Activated naive CD4-positive, alpha-beta T cell treated with anti-CD3 and anti-CD28 coated beads, Interleukin-2, amount 10 ng/mL, durations not matched to agents 7 days and 5 days (primary cell): ENCODE measurements around the gene SLC4A5.

Source experiments
- CTCF ChIA-PET: fragments of 350-600 bp; sonication (Branson Sonifier 250); formaldehyde crosslinking; loops from one replicate; lab custom pipeline; 2021; ENCODE audit warnings: antibody characterized with exemption; lab: Charles Lee
- DNase-seq: peaks from one replicate; pipeline ENCODE4 v3.0.0-alpha.2; 2020
- H3K27ac Mint-ChIP-seq: one replicate; pipeline ENCODE4 v1.8.0; 2021; ENCODE audit warnings: mild to moderate bottlenecking, moderate library complexity, mixed read lengths
- H3K27me3 Mint-ChIP-seq: one replicate; pipeline ENCODE4 v1.8.0; 2021; ENCODE audit warnings: mild to moderate bottlenecking, mixed read lengths
- H3K36me3 Mint-ChIP-seq: one replicate; pipeline ENCODE4 v1.8.0; 2021; ENCODE audit warnings: mixed read lengths
- H3K4me1 Mint-ChIP-seq: one replicate; pipeline ENCODE4 v1.8.0; 2021; ENCODE audit warnings: mixed read lengths
- H3K4me3 Mint-ChIP-seq: one replicate; pipeline ENCODE4 v1.8.0; 2021; ENCODE audit warnings: mild to moderate bottlenecking, moderate library complexity, mixed read lengths
- H3K9me3 Mint-ChIP-seq: one replicate; pipeline ENCODE4 v1.8.0; 2021; ENCODE audit warnings: mixed read lengths

SLC4A5 gene

DNA sequence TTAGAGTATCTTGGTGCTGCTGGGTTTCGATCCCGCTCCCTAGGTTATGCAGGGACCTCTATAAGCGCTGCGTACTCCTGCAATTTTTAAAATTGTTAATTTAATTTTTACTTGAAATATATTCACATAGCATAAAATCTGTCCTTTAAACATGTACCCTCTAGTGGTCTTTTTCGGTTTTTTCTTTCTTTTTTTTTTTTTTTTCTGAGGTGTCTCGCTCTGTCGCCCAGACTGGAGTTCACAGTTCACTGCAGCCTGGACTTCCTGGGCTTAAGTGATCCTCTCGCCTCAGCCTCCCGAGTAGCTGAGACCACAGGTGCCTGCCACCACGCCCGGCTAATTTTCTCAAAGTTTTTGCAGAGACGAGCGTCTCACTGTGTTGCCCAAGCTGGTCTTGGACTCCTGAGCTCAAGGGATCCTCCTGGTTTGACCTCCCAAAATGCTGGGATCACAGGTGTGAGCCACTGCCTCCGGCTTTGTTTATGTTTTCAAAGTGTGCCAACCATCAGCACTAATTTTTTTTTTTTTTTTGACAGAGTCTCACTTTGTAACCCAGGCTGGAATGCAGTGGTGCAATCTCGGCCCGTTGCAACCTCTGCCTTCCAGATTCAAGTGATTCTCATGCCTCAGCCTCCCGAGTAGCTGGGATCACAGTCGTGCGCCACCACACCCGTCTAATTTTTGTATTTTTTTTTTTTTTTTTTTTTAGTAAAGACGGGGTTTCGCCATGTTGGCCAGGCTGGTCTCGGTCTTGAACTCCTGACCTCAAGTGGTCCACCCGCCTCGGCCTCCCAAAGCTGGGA, 164.0 kb downstream of the SLC4A5 start:
- Mint-ChIP-seq H3K9me3 (no peaks in the 10 kb centered on the region), H3K27ac (peak overlapping the region; percentile 92), H3K27me3 (no peaks in the 10 kb centered on the region), H3K36me3 (peaks cover 14% of the 10 kb centered on the region), H3K4me1 (peaks cover 38% of the 10 kb centered on the region), H3K4me3 (peak overlapping the region; percentile 86)
- DNase-seq, result no peak
- CTCF ChIA-PET, result interaction anchor here (0.7 to 3.5 kb wide), 12 partner anchors 9 to 355 kb away, joined by 3 to 32 read pairs (median 6); partner anchors contain the start of gene MTHFD2

DNA sequence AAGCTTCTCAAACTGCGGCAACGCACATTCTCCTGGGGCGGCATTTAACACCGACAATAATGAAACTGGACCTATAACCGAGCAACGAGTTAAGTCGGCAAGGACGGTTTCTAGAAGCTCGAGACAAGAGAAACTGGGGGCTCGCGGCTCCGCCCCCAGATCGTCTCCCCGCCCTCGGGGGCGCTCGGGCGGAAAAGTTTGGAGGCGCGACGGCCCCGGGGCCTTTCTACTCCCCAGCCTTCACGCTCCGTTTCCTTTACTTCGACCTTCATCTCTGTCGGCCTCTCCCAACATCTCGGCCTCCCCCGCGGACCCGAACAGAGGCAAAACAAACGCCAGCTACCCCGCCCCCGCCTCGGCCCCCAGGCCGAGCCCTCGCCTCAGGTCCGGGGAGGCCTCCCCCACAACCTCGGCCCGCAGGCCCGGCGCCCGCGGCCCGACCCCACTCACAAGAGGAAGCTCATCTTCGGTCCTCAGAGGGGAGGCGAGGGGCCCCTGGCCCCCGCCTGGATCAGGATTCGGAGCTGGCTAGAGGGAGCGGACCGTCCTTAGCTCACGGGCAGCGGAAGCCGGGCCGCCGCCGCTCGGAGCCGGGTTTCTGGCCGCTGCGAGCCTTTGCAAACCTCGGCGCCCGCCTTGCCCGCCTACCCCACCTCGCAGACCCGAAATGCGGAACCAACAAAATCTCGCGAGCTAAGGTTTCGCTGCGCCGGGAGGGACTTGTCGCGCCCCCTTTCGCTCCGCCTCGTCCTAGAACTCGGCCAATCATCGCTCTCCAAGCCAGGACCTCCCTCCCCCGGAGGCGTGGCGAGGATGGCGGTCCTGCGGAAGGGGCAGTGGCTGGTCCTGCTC, 164.8 kb downstream of the SLC4A5 start, which contains the start of gene MOB1A:
MOB1A (minus strand) TSS at position 669 of the 852 bp plus-strand sequence; CDS start at position 464, 205 bp downstream.
- Mint-ChIP-seq H3K27me3 (no peaks in the 10 kb centered on the region), H3K4me3 (peak within 1 kb of the TSS; percentile 86), H3K27ac (peak within 1 kb of the TSS; percentile 92), H3K4me1 (peaks cover 38% of the 10 kb centered on the region), H3K9me3 (no peaks in the 10 kb centered on the region), H3K36me3 (peaks cover 14% of the 10 kb centered on the region)
- DNase-seq, result peak; percentile 99
- CTCF ChIA-PET, result interaction anchor here (0.7 to 3.5 kb wide), 10 partner anchors 10 to 351 kb away, joined by 3 to 32 read pairs (median 6); partner anchors contain the start of gene MTHFD2

DNA sequence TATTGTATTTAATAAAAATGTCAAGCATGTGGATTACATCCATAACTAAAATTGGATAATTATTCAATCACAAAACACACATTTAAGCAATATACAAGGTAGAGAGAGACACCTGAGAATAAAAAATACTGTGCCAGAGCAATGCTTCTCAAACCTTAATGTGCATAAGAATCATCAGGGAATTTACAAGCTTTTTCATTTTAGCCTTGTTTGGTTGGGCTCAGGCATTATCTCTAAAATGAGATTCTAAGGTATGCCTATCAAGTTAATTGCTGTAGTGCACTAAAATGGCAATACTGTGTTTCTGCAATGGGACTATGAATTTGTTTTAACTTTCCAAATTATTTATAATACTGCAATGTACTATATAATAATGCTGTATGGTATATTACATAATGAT, 165.5 kb downstream of the SLC4A5 start:
- DNase-seq, result no peak
- Mint-ChIP-seq H3K36me3 (peaks cover 14% of the 10 kb centered on the region), H3K4me3 (peak overlapping the region; percentile 86), H3K9me3 (no peaks in the 10 kb centered on the region), H3K27ac (peak overlapping the region; percentile 92), H3K4me1 (peaks cover 40% of the 10 kb centered on the region), H3K27me3 (no peaks in the 10 kb centered on the region)
- CTCF ChIA-PET, result interaction anchor here (1.0 to 3.5 kb wide), 4 partner anchors 12 to 28 kb away, joined by 3 to 32 read pairs (median 10); partner anchors contain the start of gene MTHFD2

DNA sequence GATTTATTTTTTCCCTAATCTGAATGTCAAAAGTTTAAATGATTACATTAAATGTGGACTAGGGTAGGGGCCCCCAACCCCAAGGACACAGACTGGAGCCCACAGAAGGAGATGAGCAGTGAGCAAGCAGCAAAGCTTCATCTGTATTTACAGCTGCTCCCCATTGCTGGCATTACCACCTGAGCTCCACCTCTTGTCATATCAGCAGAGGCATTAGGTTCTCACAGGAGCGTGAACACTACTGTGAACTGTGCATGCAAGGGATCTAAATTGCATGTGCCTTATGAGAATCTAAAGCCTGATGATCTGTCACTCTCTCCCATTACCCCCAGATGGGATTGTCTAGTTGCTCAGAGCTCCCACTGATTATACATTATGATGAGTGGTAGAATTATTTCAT, 168.3 kb downstream of the SLC4A5 start:
- DNase-seq, result no peak
- Mint-ChIP-seq H3K36me3 (peaks cover 24% of the 10 kb centered on the region), H3K27ac (no peak overlapping the region), H3K4me1 (peaks cover 42% of the 10 kb centered on the region), H3K4me3 (no peak overlapping the region), H3K27me3 (no peaks in the 10 kb centered on the region), H3K9me3 (no peaks in the 10 kb centered on the region)
- CTCF ChIA-PET, result no interaction called here

DNA sequence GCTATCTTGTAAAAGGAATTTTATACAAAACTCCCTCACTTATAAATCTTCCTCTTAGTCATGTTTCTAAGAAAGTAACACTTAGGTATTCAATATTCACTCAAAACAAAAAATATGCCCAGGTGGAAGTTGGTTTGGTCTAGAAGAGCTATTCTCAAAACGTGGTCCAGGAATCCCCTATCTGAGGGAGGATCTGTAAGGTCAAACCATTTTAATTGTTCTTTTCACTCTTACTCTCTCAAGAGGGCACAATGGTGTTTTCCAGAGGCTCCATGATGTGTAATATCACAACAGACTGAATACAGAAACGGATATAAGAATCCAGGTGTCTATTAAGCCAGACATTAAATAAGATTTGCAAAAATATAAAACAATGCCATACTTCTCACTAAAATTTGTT, 174.5 kb downstream of the SLC4A5 start:
- H3K36me3 Mint-ChIP-seq, result peaks cover 44% of the 10 kb centered on the region
- CTCF ChIA-PET, result interaction anchor here (0.9 to 1.8 kb wide), 3 partner anchors 13 to 166 kb away, joined by 3 to 4 read pairs (median 4); no protein-coding TSS in a partner anchor
- no peak overlapping the region for H3K27ac Mint-ChIP-seq

More for the DNA sequence above, 174.5 kb downstream of the SLC4A5 start:
- DNase-seq, result no peak
- Mint-ChIP-seq H3K27me3 (no peaks in the 10 kb centered on the region), H3K9me3 (peaks cover 4% of the 10 kb centered on the region), H3K4me1 (peaks cover 9% of the 10 kb centered on the region), H3K4me3 (no peak overlapping the region)
